Activated naive CD4-positive, alpha-beta T cell treated with anti-CD3 and anti-CD28 coated beads for 36 hours (primary cell): ENCODE results near the gene TRPM3. TPM values are rescaled to one million over a fixed set of nuclear protein-coding genes. Genes with fewer than 3 reads are reported as not detected.

Source experiments
- CTCF ChIA-PET: fragments of 350-600 bp; sonication (Branson Sonifier 250); formaldehyde crosslinking; loops from one replicate; lab custom pipeline; 2021; ENCODE audit warnings: antibody characterized with exemption; lab: Charles Lee
- DNase-seq: peaks from one replicate; pipeline ENCODE4 v3.0.0-alpha.2; 2020
- H3K27ac Mint-ChIP-seq: one replicate; pipeline ENCODE4 v1.8.0; 2021; ENCODE audit warnings: mild to moderate bottlenecking, mixed read lengths
- H3K27me3 Mint-ChIP-seq: one replicate; pipeline ENCODE4 v1.8.0; 2021; ENCODE audit warnings: low read depth, mixed read lengths
- H3K36me3 Mint-ChIP-seq: one replicate; pipeline ENCODE4 v1.8.0; 2021; ENCODE audit warnings: low read depth, mixed read lengths
- H3K4me1 Mint-ChIP-seq: one replicate; pipeline ENCODE4 v1.8.0; 2021; ENCODE audit warnings: low read depth, mixed read lengths
- H3K4me3 Mint-ChIP-seq: one replicate; pipeline ENCODE4 v1.8.0; 2021; ENCODE audit warnings: mild to moderate bottlenecking, moderate library complexity, mixed read lengths
- H3K9me3 Mint-ChIP-seq: one replicate; pipeline ENCODE4 v1.8.0; 2021; ENCODE audit warnings: mixed read lengths
- intact Hi-C: fragments of 100-400 bp; cut with micrococcal nuclease; formaldehyde crosslinking; loops from one replicate; pipeline ENCODE4 v1.15.1; 2023
- total RNA-seq, 2 experiments: library from RNA; stranded (reverse); gene quantifications; one replicate each; pipeline ENCODE4 v1.2.3, GENCODE V29; 2021

Gene TRPM3
- total RNA-seq, 2 experiments from 2014 or later, result 0.02 TPM; not detected in 1

- Mint-ChIP-seq H3K27ac (no peak overlapping the region), H3K4me3 (no peak overlapping the region), H3K27me3 (peaks cover 2% of the 10 kb centered on the region), H3K4me1 (no peaks in the 10 kb centered on the region), H3K9me3 (no peaks in the 10 kb centered on the region), H3K36me3 (no peaks in the 10 kb centered on the region)
- CTCF ChIA-PET, result no interaction called here
- no peak for DNase-seq
- intact Hi-C loops, result no loop called here
Observed at GRCh38 chr9:70617033-70617828, 504.2 kb downstream of the TRPM3 start.

DNA sequence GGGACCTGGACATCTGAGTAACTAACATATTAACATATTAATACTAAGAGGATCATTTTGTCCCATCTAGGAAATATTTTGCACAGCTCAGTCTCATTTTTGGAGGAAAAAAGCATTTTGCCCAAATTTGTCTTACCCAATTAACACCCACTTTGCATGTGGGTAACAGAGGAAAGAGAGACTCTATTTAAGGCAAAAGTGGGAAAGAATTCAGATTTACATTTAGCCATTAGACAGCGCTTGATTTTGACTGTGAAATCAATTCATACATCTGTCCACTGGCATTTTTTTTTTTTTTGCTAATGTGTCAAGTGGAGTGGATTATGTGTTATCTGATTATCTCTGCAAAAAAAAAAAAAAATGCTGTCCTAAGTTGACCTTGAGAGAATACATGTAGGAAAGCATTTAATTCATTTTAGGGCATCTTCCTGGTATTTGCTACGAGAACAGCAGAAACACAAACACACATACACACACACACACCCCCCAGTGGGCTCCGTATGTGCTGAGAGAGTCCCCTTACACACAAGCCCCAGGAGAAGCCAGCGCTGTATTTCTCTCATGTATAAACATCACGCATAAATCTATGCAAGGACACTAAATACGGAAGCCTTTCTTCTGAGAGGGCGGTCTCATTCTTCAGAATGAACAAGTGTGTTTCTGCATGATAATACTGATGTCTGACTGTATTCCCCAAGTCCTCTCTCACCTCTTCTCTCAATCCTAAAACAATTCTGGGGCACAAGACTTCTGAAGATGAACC, 505.0 kb downstream of the TRPM3 start:
- intact Hi-C loops, result no loop called here
- CTCF ChIA-PET, result interaction anchor here (2.0 kb wide), 1 partner anchor 14 kb away, joined by 9 read pairs; no protein-coding TSS in a partner anchor

DNA sequence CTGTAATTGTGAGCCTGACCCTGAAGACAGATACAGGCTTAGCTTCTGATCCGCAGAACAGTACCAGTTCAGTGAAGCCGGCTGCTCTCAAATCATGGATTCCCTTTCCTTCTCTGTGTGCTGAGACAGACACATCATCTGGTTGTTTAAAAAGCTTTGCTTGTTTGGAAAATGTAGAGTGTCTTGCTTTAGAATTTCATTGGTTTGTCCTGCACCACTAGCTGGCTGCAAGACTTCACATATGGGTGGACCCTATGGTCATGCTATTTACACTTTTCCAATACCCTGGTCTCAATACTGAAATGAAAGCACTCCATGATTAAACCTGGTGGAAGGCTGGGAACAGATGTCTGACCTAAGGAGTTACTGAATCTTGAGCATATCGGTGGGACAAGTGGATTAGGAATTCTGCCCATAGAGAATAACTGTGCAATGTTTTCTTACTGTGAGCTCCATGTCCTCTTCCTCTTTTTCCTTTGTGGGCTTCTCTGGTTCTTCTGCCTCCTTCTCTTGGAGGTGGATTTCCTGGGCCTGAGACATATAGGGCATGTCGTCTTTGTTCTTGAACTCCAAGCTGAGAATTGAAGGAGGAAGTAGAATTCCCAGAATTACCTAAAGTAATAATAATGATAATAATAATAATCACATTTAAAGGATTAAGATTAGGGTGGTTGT, 505.8 kb downstream of the TRPM3 start:
- H3K9me3 Mint-ChIP-seq, result no peaks in the 10 kb centered on the region
- intact Hi-C loops, result no loop called here
- H3K27me3 Mint-ChIP-seq, result peaks cover 2% of the 10 kb centered on the region
- H3K27ac Mint-ChIP-seq, result no peak overlapping the region
- H3K4me1 Mint-ChIP-seq, result no peaks in the 10 kb centered on the region
- no peak overlapping the region for H3K4me3 Mint-ChIP-seq
- no peak for DNase-seq
- CTCF ChIA-PET, result interaction anchor here (0.7 to 2.0 kb wide), 3 partner anchors 10 to 504 kb away, joined by 3 to 9 read pairs (median 3); no protein-coding TSS in a partner anchor
- no peaks in the 10 kb centered on the region for H3K36me3 Mint-ChIP-seq

More for the DNA sequence above, 505.0 kb downstream of the TRPM3 start:
- no peak overlapping the region for H3K4me3 Mint-ChIP-seq
- H3K4me1 Mint-ChIP-seq, result no peaks in the 10 kb centered on the region
- H3K27ac Mint-ChIP-seq, result no peak overlapping the region
- H3K36me3 Mint-ChIP-seq, result no peaks in the 10 kb centered on the region
- H3K27me3 Mint-ChIP-seq, result peaks cover 2% of the 10 kb centered on the region
- H3K9me3 Mint-ChIP-seq, result no peaks in the 10 kb centered on the region
- no peak for DNase-seq

GRCh38 chr9:70614786-70615463, 506.5 kb downstream of the TRPM3 start:
- H3K4me3 Mint-ChIP-seq, result no peak overlapping the region
- H3K27me3 Mint-ChIP-seq, result peaks cover 2% of the 10 kb centered on the region
- no peak overlapping the region for H3K27ac Mint-ChIP-seq
- H3K36me3 Mint-ChIP-seq, result no peaks in the 10 kb centered on the region
- no peak for DNase-seq
- intact Hi-C loops, result no loop called here
- no peaks in the 10 kb centered on the region for H3K4me1 Mint-ChIP-seq
- H3K9me3 Mint-ChIP-seq, result no peaks in the 10 kb centered on the region
- CTCF ChIA-PET, result interaction anchor here (0.7 to 2.0 kb wide), 3 partner anchors 9 to 503 kb away, joined by 3 to 9 read pairs (median 3); no protein-coding TSS in a partner anchor

- Mint-ChIP-seq H3K36me3 (no peaks in the 10 kb centered on the region), H3K4me1 (no peaks in the 10 kb centered on the region), H3K4me3 (no peak overlapping the region), H3K27ac (no peak overlapping the region), H3K27me3 (peaks cover 2% of the 10 kb centered on the region), H3K9me3 (no peaks in the 10 kb centered on the region)
- intact Hi-C loops, result no loop called here
- DNase-seq, result no peak
- CTCF ChIA-PET, result interaction anchor here (1.3 kb wide), 1 partner anchor 28 kb away, joined by 5 read pairs; no protein-coding TSS in a partner anchor
Observed at GRCh38 chr9:70613024-70613768, 508.2 kb downstream of the TRPM3 start.

GRCh38 chr9:70610287-70610644, 511.2 kb downstream of the TRPM3 start:
- no peak overlapping the region for H3K4me3 Mint-ChIP-seq
- H3K27ac Mint-ChIP-seq, result no peak overlapping the region
- peaks cover 3% of the 10 kb centered on the region for H3K4me1 Mint-ChIP-seq
- CTCF ChIA-PET, result no interaction called here
- H3K36me3 Mint-ChIP-seq, result no peaks in the 10 kb centered on the region
- H3K27me3 Mint-ChIP-seq, result peaks cover 2% of the 10 kb centered on the region
- DNase-seq, result no peak
- no peaks in the 10 kb centered on the region for H3K9me3 Mint-ChIP-seq
- intact Hi-C loops, result no loop called here

GRCh38 chr9:70609542-70610286, 511.7 kb downstream of the TRPM3 start:
- peaks cover 2% of the 10 kb centered on the region for H3K27me3 Mint-ChIP-seq
- H3K9me3 Mint-ChIP-seq, result no peaks in the 10 kb centered on the region
- no peaks in the 10 kb centered on the region for H3K36me3 Mint-ChIP-seq
- no peak overlapping the region for H3K4me3 Mint-ChIP-seq
- no peak overlapping the region for H3K27ac Mint-ChIP-seq
- DNase-seq, result no peak
- CTCF ChIA-PET, result interaction anchor here (1.8 kb wide), 1 partner anchor 269 kb away, joined by 5 read pairs; no protein-coding TSS in a partner anchor
- intact Hi-C loops, result no loop called here
- H3K4me1 Mint-ChIP-seq, result peaks cover 3% of the 10 kb centered on the region

DNA sequence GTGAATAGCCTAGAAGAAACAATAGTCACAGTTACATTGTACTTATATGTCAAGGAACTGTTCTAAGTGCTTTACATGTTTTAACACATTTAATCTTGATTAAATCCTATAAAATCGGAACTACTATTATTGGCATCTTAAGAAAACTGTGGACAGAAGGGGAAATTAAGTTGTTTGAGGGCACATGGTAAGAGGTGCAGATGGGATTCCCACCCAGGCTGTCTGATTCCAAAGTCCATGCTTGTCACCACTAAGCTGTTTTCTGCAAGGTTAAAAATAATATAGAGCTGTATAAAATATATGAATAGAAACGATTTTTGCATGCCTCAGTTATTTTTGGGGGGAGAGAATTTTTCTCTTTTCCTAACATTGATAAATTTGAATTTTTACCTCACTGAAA, 512.4 kb downstream of the TRPM3 start:
- no peaks in the 10 kb centered on the region for H3K36me3 Mint-ChIP-seq
- no peaks in the 10 kb centered on the region for H3K9me3 Mint-ChIP-seq
- H3K27me3 Mint-ChIP-seq, result peaks cover 2% of the 10 kb centered on the region
- no peak overlapping the region for H3K4me3 Mint-ChIP-seq
- H3K4me1 Mint-ChIP-seq, result peaks cover 3% of the 10 kb centered on the region
- H3K27ac Mint-ChIP-seq, result no peak overlapping the region
- CTCF ChIA-PET, result interaction anchor here (1.8 kb wide), 1 partner anchor 269 kb away, joined by 5 read pairs; no protein-coding TSS in a partner anchor
- intact Hi-C loops, result no loop called here
- no peak for DNase-seq

GRCh38 chr9:70607926-70608325, 513.5 kb downstream of the TRPM3 start:
- Mint-ChIP-seq H3K27me3 (no peaks in the 10 kb centered on the region), H3K27ac (no peak overlapping the region), H3K36me3 (no peaks in the 10 kb centered on the region), H3K4me3 (no peak overlapping the region), H3K9me3 (no peaks in the 10 kb centered on the region), H3K4me1 (peaks cover 3% of the 10 kb centered on the region)
- CTCF ChIA-PET, result interaction anchor here (0.7 to 1.8 kb wide), 2 partner anchors 14 to 267 kb away, joined by 3 to 5 read pairs; no protein-coding TSS in a partner anchor
- intact Hi-C loops, result no loop called here
- no peak for DNase-seq

DNA sequence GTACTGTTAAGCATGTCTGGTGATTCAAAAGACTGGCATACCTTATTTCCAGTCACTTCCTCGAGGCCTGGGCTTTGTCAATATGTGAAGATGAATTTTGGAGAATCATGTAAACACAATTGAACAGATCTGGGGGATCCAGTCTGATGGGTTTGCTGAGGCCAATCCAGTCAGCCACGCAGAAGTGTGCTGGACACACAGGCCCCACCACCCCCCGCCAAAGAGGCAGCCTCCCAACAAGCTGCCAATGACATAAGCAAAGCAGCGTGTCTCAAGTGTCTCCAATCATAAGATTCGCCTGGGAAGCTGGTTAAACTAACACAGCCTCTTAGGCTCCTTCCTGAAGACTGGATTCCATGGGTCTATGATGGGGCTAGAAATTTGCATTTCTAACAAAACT, 514.1 kb downstream of the TRPM3 start:
- no peaks in the 10 kb centered on the region for H3K27me3 Mint-ChIP-seq
- H3K4me3 Mint-ChIP-seq, result no peak overlapping the region
- CTCF ChIA-PET, result interaction anchor here (0.7 kb wide), 1 partner anchor 13 kb away, joined by 3 read pairs; no protein-coding TSS in a partner anchor
- intact Hi-C loops, result no loop called here
- no peaks in the 10 kb centered on the region for H3K9me3 Mint-ChIP-seq
- H3K36me3 Mint-ChIP-seq, result no peaks in the 10 kb centered on the region
- no peak overlapping the region for H3K27ac Mint-ChIP-seq
- H3K4me1 Mint-ChIP-seq, result peaks cover 7% of the 10 kb centered on the region
- no peak for DNase-seq
